GM06990 (cell line): Measurements from ENCODE around the gene SLC1A4.

Experiments
- DNase-seq: peaks from one replicate; pipeline ENCODE4 v3.0.0-alpha.2; 2011; ENCODE audit not compliant: insufficient read length; ENCODE audit errors: extremely low read depth
- H3K27me3 ChIP-seq: replicated peaks from 2 replicates; pipeline ENCODE4 v1.6.0; 2011; ENCODE audit warnings: low read length; ENCODE audit not compliant: control insufficient read depth, insufficient read depth
- H3K36me3 ChIP-seq: 2 replicates; pipeline ENCODE4 v1.5.1; 2011; ENCODE audit warnings: low read length; ENCODE audit not compliant: control insufficient read depth, insufficient read depth
- H3K4me3 ChIP-seq: replicated peaks from 2 replicates; pipeline ENCODE4 v1.5.1; 2011; ENCODE audit warnings: low read depth, mild to moderate bottlenecking, control low read depth, low read length
- CTCF ChIP-seq: IDR thresholded peaks from 2 replicates; pipeline ENCODE4 v1.5.1; 2011; ENCODE audit warnings: low read length, control low read depth, mild to moderate bottlenecking, inconsistent platforms; ENCODE audit not compliant: insufficient read depth, poor library complexity, severe bottlenecking

Gene SLC1A4

DNA sequence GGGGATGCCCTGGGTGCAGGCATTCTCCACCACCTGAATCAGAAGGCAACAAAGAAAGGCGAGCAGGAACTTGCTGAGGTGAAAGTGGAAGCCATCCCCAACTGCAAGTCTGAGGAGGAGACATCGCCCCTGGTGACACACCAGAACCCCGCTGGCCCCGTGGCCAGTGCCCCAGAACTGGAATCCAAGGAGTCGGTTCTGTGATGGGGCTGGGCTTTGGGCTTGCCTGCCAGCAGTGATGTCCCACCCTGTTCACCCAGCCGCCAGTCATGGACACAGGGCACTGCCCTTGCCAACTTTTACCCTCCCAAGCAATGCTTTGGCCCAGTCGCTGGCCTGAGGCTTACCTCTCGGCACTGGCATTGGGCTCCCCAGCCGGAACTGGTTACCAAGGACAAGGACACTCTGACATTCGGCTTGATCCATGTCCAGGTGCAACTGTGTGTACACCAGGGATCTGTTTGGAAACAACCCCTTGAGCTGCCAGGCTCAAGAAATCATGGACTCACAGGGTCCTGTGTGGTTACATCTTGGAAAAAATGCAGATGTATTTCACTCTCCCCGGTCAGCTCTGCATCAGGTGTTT is 31.8 kb downstream of the SLC1A4 start:
- Histone ChIP-seq H3K27me3 (no peaks in the 10 kb centered on the region), H3K36me3 (peaks cover 36% of the 10 kb centered on the region), H3K4me3 (no peak overlapping the region)
- TF ChIP-seq CTCF, result no peak
- no peak for DNase-seq

DNA sequence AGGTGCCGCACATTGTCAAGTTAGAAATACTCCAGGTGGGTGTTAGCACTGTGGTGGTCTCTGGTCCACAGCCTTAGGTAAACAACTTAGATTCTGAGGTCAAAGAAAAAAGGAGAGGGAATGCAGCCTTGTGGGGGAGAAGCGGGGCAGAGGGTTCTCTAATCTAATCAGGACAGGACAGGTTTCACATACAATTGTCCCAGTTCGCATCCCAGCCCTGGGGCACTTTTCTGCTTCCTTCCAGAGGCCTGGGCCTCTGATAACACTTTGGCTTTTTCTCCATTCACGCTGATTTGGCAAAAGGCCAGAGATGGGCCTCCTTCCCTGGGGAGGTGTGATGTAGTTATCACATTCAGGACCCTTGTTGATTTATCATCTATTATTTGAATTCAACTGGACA is 32.5 kb downstream of the SLC1A4 start:
- H3K4me3 ChIP-seq, result no peak overlapping the region
- H3K27me3 ChIP-seq, result no peaks in the 10 kb centered on the region
- no peak for TF ChIP-seq CTCF
- peaks cover 36% of the 10 kb centered on the region for H3K36me3 ChIP-seq
- no peak for DNase-seq

GRCh38 chr2:65022189-65022588 is 33.0 kb downstream of the SLC1A4 start:
- no peak for TF ChIP-seq CTCF
- no peak for DNase-seq
- Histone ChIP-seq H3K36me3 (peaks cover 34% of the 10 kb centered on the region), H3K4me3 (no peak overlapping the region), H3K27me3 (no peaks in the 10 kb centered on the region)

GRCh38 chr2:65023742-65024141 is 34.5 kb downstream of the SLC1A4 start:
- DNase-seq, result no peak
- Histone ChIP-seq H3K27me3 (no peaks in the 10 kb centered on the region), H3K4me3 (no peak overlapping the region), H3K36me3 (peaks cover 27% of the 10 kb centered on the region)
- TF ChIP-seq CTCF, result no peak

DNA sequence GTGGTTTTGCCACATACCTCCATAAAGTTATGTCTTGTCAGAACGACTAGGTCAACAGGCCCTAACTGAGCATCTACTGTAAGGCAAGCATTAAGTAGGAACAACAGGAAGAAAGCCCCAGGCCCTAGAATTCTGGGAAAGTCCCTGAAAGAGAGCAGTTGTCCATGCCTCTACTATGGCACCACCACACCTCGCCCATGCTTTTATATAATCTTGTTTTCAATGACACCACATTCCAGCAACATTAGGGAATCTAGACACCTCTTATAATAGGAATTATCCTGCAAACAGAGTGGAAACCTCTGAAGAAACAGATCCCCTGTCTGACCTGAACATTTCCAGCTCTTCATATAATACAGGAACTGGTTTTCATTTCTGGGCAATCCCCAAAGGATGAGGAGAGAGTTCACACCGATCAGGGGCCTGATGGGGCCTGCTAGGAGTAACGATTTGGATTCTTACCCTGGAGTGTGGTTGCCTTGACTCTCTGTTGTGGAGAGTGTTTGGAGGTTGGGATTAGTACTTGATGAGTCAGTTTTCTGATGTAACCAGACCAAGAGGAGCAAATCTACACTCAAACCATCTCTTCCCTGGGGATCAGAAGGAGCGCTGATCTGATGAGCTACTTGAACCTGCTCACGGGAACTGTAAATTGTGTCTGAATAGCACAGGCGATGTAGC is 35.1 kb downstream of the SLC1A4 start:
- peaks cover 21% of the 10 kb centered on the region for H3K36me3 ChIP-seq
- DNase-seq, result no peak
- no peaks in the 10 kb centered on the region for H3K27me3 ChIP-seq
- no peak for TF ChIP-seq CTCF
- no peak overlapping the region for H3K4me3 ChIP-seq
